Measurements from ENCODE around the gene IL1A. TPM values are rescaled to one million over a fixed set of nuclear protein-coding genes. Genes with fewer than 3 reads are reported as not detected.

Gene IL1A
- total RNA-seq, 1 experiment from 2014 or later = 0.42 TPM

GRCh38 chr2:112825706-112826105 lies 41.4 kb upstream of the IL1A start:
- no peak for DNase-seq (ENCODE audit: low spot score)
- Mint-ChIP-seq H3K36me3 (peaks cover 3% of the 10 kb centered on the region; the same call in 1 of the 2 replicates), H3K4me1 (peaks cover 15% of the 10 kb centered on the region), H3K4me3 (no peak overlapping the region), H3K9me3 (peaks cover 4% of the 10 kb centered on the region; the same call in 1 of the 2 replicates), H3K27ac (no peak overlapping the region), H3K27me3 (ENCODE audit: low read depth) (peaks cover 3% of the 10 kb centered on the region)
- no peak for ATAC-seq
- ChIA-PET POLR2A (no interaction called here), CTCF (interaction anchor here (0.8 to 1.2 kb wide), 2 partner anchors 60 to 116 kb away, joined by 3 read pairs; no protein-coding TSS in a partner anchor)
- TF ChIP-seq, protein P1, sequence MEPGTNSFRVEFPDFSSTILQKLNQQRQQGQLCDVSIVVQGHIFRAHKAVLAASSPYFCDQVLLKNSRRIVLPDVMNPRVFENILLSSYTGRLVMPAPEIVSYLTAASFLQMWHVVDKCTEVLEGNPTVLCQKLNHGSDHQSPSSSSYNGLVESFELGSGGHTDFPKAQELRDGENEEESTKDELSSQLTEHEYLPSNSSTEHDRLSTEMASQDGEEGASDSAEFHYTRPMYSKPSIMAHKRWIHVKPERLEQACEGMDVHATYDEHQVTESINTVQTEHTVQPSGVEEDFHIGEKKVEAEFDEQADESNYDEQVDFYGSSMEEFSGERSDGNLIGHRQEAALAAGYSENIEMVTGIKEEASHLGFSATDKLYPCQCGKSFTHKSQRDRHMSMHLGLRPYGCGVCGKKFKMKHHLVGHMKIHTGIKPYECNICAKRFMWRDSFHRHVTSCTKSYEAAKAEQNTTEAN (CRISPR knock-in tag; IDR thresholded peaks at IDR 0.05) = no peak
- TF ChIP-seq, protein P2, sequence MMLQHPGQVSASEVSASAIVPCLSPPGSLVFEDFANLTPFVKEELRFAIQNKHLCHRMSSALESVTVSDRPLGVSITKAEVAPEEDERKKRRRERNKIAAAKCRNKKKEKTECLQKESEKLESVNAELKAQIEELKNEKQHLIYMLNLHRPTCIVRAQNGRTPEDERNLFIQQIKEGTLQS (CRISPR knock-in tag; conservative IDR thresholded peaks at IDR 0.05) = no peak
- TF ChIP-seq GRHL2 (CRISPR knock-in tag; IDR thresholded peaks at IDR 0.05; ENCODE audit: insufficient replicate concordance, severe bottlenecking) (no peak), ETV6 (CRISPR knock-in tag; IDR thresholded peaks at IDR 0.05) (no peak), TP53 (CRISPR knock-in tag; IDR thresholded peaks at IDR 0.05) (no peak), SMAD4 (CRISPR knock-in tag; IDR thresholded peaks at IDR 0.05) (no peak), MXD4 (CRISPR knock-in tag; IDR thresholded peaks at IDR 0.05; ENCODE audit: borderline replicate concordance) (no peak), ZNF416 (CRISPR knock-in tag; IDR thresholded peaks at IDR 0.05) (no peak), NFATC4 (CRISPR knock-in tag; IDR thresholded peaks at IDR 0.05) (no peak), NR1H2 (CRISPR knock-in tag; IDR thresholded peaks at IDR 0.05) (no peak), CTCF (IDR thresholded peaks at IDR 0.05) (no peak), PREB (CRISPR knock-in tag; IDR thresholded peaks at IDR 0.05; ENCODE audit: borderline replicate concordance) (no peak), ZBTB21 (CRISPR knock-in tag; IDR thresholded peaks at IDR 0.05; ENCODE audit: borderline replicate concordance) (no peak), IRF2 (CRISPR knock-in tag; IDR thresholded peaks at IDR 0.05; ENCODE audit: borderline replicate concordance, low read depth) (no peak)
- TF ChIP-seq, protein P3, sequence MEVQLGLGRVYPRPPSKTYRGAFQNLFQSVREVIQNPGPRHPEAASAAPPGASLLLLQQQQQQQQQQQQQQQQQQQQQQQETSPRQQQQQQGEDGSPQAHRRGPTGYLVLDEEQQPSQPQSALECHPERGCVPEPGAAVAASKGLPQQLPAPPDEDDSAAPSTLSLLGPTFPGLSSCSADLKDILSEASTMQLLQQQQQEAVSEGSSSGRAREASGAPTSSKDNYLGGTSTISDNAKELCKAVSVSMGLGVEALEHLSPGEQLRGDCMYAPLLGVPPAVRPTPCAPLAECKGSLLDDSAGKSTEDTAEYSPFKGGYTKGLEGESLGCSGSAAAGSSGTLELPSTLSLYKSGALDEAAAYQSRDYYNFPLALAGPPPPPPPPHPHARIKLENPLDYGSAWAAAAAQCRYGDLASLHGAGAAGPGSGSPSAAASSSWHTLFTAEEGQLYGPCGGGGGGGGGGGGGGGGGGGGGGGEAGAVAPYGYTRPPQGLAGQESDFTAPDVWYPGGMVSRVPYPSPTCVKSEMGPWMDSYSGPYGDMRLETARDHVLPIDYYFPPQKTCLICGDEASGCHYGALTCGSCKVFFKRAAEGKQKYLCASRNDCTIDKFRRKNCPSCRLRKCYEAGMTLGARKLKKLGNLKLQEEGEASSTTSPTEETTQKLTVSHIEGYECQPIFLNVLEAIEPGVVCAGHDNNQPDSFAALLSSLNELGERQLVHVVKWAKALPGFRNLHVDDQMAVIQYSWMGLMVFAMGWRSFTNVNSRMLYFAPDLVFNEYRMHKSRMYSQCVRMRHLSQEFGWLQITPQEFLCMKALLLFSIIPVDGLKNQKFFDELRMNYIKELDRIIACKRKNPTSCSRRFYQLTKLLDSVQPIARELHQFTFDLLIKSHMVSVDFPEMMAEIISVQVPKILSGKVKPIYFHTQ (CRISPR knock-in tag; IDR thresholded peaks at IDR 0.05) = no peak
- TF ChIP-seq, protein P4, sequence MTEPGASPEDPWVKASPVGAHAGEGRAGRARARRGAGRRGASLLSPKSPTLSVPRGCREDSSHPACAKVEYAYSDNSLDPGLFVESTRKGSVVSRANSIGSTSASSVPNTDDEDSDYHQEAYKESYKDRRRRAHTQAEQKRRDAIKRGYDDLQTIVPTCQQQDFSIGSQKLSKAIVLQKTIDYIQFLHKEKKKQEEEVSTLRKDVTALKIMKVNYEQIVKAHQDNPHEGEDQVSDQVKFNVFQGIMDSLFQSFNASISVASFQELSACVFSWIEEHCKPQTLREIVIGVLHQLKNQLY (CRISPR knock-in tag; IDR thresholded peaks at IDR 0.05) = no peak
- TF ChIP-seq, protein P5, sequence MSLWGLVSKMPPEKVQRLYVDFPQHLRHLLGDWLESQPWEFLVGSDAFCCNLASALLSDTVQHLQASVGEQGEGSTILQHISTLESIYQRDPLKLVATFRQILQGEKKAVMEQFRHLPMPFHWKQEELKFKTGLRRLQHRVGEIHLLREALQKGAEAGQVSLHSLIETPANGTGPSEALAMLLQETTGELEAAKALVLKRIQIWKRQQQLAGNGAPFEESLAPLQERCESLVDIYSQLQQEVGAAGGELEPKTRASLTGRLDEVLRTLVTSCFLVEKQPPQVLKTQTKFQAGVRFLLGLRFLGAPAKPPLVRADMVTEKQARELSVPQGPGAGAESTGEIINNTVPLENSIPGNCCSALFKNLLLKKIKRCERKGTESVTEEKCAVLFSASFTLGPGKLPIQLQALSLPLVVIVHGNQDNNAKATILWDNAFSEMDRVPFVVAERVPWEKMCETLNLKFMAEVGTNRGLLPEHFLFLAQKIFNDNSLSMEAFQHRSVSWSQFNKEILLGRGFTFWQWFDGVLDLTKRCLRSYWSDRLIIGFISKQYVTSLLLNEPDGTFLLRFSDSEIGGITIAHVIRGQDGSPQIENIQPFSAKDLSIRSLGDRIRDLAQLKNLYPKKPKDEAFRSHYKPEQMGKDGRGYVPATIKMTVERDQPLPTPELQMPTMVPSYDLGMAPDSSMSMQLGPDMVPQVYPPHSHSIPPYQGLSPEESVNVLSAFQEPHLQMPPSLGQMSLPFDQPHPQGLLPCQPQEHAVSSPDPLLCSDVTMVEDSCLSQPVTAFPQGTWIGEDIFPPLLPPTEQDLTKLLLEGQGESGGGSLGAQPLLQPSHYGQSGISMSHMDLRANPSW (CRISPR knock-in tag; conservative IDR thresholded peaks at IDR 0.05; ENCODE audit: low read depth) = no peak

Data from WTC11 (cell line).